Measurements from ENCODE around the gene CD101. TPM values are rescaled to one million over a fixed set of nuclear protein-coding genes. Genes with fewer than 3 reads are reported as not detected.

The CD101 gene
- total RNA-seq, 1 experiment from 2014 or later: 1.8 TPM

DNA sequence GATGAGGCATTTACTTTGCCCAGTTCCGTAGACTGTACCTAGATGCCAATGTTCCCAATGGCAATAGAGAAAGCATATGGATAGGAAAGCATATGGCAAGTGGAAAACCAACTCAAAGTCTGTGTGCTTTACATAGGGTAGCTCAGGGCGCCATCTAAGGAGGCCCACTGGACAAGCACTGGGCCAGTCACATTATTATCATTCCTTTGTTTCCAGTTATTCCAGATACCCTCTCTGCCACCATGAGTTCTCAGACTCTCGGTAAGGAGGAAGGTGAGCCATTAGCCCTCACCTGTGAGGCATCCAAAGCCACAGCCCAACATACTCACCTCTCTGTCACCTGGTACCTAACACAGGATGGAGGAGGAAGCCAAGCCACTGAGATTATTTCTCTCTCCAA, 9.8 kb downstream of the CD101 start:
- no peak overlapping the region for H3K18ac ChIP-seq (ENCODE audit: insufficient read length, low read depth, low read length)
- no peak overlapping the region for H4K5ac ChIP-seq (ENCODE audit: insufficient read length, low read depth, low read length)
- no peaks in the 10 kb centered on the region for H3K36me3 Mint-ChIP-seq (ENCODE audit: insufficient read depth in 1 of 3, low read depth in 3 of 3)
- H3K27ac Mint-ChIP-seq: no peak overlapping the region
- H3K27me3 ChIP-seq (ENCODE audit: insufficient read depth, low read length): no peaks in the 10 kb centered on the region
- H3K79me1 ChIP-seq (ENCODE audit: insufficient read depth, low read depth, low read length, poor library complexity, severe bottlenecking): no peaks in the 10 kb centered on the region
- H3K56ac ChIP-seq (ENCODE audit: insufficient read length, low read depth, low read length): no peak overlapping the region
- no peak overlapping the region for H2BK5ac ChIP-seq (ENCODE audit: insufficient read length, low read length)
- H3K4me1 ChIP-seq (ENCODE audit: insufficient read depth, low read length): peaks cover 7% of the 10 kb centered on the region; the same call in 1 of the 2 replicates
- H3K4me1 Mint-ChIP-seq: peaks cover 14 to 31% of the 10 kb centered on the region in 2 experiments
- H3K27me3 Mint-ChIP-seq (ENCODE audit: low read depth): no peaks in the 10 kb centered on the region
- no peaks in the 10 kb centered on the region for H3K79me2 ChIP-seq (ENCODE audit: insufficient read depth, low read length)
- H3K9ac ChIP-seq (ENCODE audit: extremely low read depth, insufficient read length, low read length): no peak overlapping the region
- H3K23ac ChIP-seq (ENCODE audit: insufficient read length, low read depth, low read length): no peak overlapping the region
- no CpG with 5 or more reads among the region's 3 CpGs for WGBS (ENCODE audit: extremely low coverage, insufficient read length, low lambda C conversion rate)
- H4K91ac ChIP-seq (ENCODE audit: insufficient read length, low read depth, low read length): no peak overlapping the region
- H4K20me1 ChIP-seq (ENCODE audit: control insufficient read depth, insufficient read depth, insufficient read length): no peaks in the 10 kb centered on the region
- TF ChIP-seq, protein P1, sequence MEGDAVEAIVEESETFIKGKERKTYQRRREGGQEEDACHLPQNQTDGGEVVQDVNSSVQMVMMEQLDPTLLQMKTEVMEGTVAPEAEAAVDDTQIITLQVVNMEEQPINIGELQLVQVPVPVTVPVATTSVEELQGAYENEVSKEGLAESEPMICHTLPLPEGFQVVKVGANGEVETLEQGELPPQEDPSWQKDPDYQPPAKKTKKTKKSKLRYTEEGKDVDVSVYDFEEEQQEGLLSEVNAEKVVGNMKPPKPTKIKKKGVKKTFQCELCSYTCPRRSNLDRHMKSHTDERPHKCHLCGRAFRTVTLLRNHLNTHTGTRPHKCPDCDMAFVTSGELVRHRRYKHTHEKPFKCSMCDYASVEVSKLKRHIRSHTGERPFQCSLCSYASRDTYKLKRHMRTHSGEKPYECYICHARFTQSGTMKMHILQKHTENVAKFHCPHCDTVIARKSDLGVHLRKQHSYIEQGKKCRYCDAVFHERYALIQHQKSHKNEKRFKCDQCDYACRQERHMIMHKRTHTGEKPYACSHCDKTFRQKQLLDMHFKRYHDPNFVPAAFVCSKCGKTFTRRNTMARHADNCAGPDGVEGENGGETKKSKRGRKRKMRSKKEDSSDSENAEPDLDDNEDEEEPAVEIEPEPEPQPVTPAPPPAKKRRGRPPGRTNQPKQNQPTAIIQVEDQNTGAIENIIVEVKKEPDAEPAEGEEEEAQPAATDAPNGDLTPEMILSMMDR (conservative IDR thresholded peaks at IDR 0.05): no peak
- no peak overlapping the region for H2AK5ac ChIP-seq (ENCODE audit: insufficient read length, low read length)
- no peak overlapping the region for H3T11ph ChIP-seq (ENCODE audit: low read length)
- no peak overlapping the region for H4K8ac ChIP-seq (replicated peaks; ENCODE audit: insufficient read length, low read depth, low read length)
- no peak for DNase-seq
- no peak overlapping the region for H3K27ac ChIP-seq (ENCODE audit: insufficient read length, low read depth, low read length)
- no peak overlapping the region for H2AFZ ChIP-seq (ENCODE audit: low read length)
- H2BK15ac ChIP-seq (ENCODE audit: low read depth, low read length): no peak overlapping the region
- H3K4me3 Mint-ChIP-seq: no peak overlapping the region
- H3K9me3 Mint-ChIP-seq: no peaks in the 10 kb centered on the region
- no peak overlapping the region for H2BK12ac ChIP-seq (ENCODE audit: insufficient read length, low read depth, low read length)
- H3K9me3 ChIP-seq (ENCODE audit: control insufficient read depth, low read depth, low read length): no peaks in the 10 kb centered on the region
- no peak overlapping the region for H3K4ac ChIP-seq (ENCODE audit: low read depth, low read length)
- no peak overlapping the region for H3K14ac ChIP-seq (ENCODE audit: insufficient read depth, low read length)
- H3K23me2 ChIP-seq (ENCODE audit: insufficient read length, low read depth, low read length, poor library complexity, severe bottlenecking): no peaks in the 10 kb centered on the region
- H3K4me2 ChIP-seq (ENCODE audit: insufficient read depth, insufficient read length, low read length): no peak overlapping the region
- H2BK120ac ChIP-seq (ENCODE audit: low read depth, low read length, poor library complexity, severe bottlenecking): no peak overlapping the region
- H2BK20ac ChIP-seq (ENCODE audit: low read depth, low read length, poor library complexity, severe bottlenecking): no peak overlapping the region

Measured in H9 (cell line).